SK-N-SH (cell line): ENCODE measurements around the gene RXYLT1. TPM values are rescaled to one million over a fixed set of nuclear protein-coding genes. Genes with fewer than 3 reads are reported as not detected.

ENCODE experiments used
- CTCF ChIA-PET: fragments of 300-600, 350-600 bp; formaldehyde crosslinking; extraction: SDS; loops from one replicate; lab custom pipeline; 2021; lab: Yijun Ruan, JAX
- POLR2A ChIA-PET: fragments of 350-600 bp; sonication (Branson Sonifier 250); formaldehyde crosslinking; extraction: SDS; loops from one replicate; lab custom pipeline; 2020; ENCODE audit warnings: antibody characterized with exemption, inconsistent platforms; lab: Yijun Ruan, JAX
- DNase-seq: peaks from one replicate; pipeline ENCODE4 v3.0.0; 2012
- H2AFZ ChIP-seq: fragments of 200-600 bp; sonication (generic); 2 replicates; pipeline ENCODE4 v1.8.1; 2016; ENCODE audit warnings: antibody characterized with exemption, mild to moderate bottlenecking, low read depth
- H3F3A ChIP-seq: fragments of 200-600 bp; sonication (generic); replicated peaks from 2 replicates; pipeline ENCODE3; 2016; ENCODE audit warnings: antibody characterized with exemption, mild to moderate bottlenecking; ENCODE audit not compliant: insufficient read depth
- H3K27ac ChIP-seq, 2 experiments: fragments of 200-500 bp in 1 of 2; fragments of 200-600 bp in 1 of 2; sonication (Bioruptor generic) in 1 of 2; sonication (generic), shearing (Covaris generic) in 1 of 2; 2 replicates each; pipeline versions ENCODE4 v1.5.1 to v1.6.1; 2014 to 2016; ENCODE audit warnings: low read depth in 2 of 2, inconsistent platforms in 1 of 2, low read length in 1 of 2, mild to moderate bottlenecking in 1 of 2, mixed read lengths in 1 of 2
- H3K27me3 ChIP-seq: fragments of 200-600 bp; sonication (generic), shearing (Covaris generic); 2 replicates; pipeline ENCODE4 v1.6.1; 2016; ENCODE audit warnings: mixed run types; ENCODE audit not compliant: insufficient read depth
- H3K36me3 ChIP-seq, 2 experiments: fragments of 200-500 bp in 1 of 2; fragments of 200-600 bp in 1 of 2; sonication (Bioruptor generic) in 1 of 2; sonication (generic) in 1 of 2; replicated peaks in 1 of 2; 2 replicates each; pipeline versions ENCODE3 to v1.5.1; 2014 to 2016; ENCODE audit warnings: low read length in 1 of 2, mild to moderate bottlenecking in 1 of 2; ENCODE audit not compliant: insufficient read depth in 2 of 2, control insufficient read depth in 1 of 2
- H3K4me1 ChIP-seq, 2 experiments: fragments of 200-500 bp in 1 of 2; fragments of 200-600 bp in 1 of 2; sonication (Bioruptor generic) in 1 of 2; sonication (generic), shearing (Covaris generic) in 1 of 2; 2 replicates each; pipeline versions ENCODE4 v1.5.1 to v1.6.1; 2014 to 2016; ENCODE audit warnings: low read depth in 1 of 2, low read length in 1 of 2, mixed run types in 1 of 2; ENCODE audit not compliant: insufficient read depth in 2 of 2, control insufficient read depth in 1 of 2
- H3K4me2 ChIP-seq: fragments of 200-600 bp; sonication (generic), shearing (Covaris generic); 2 replicates; pipeline ENCODE4 v1.6.1; 2017; ENCODE audit warnings: mixed run types
- H3K4me3 ChIP-seq, 2 experiments: fragments of 200-500 bp in 1 of 2; fragments of 200-600 bp in 1 of 2; sonication (Bioruptor generic) in 1 of 2; sonication (generic), shearing (Covaris generic) in 1 of 2; 2 replicates each; pipeline versions ENCODE4 v1.5.1 to v1.8.1; 2014 to 2016; ENCODE audit warnings: low read depth in 2 of 2, inconsistent platforms in 1 of 2, low read length in 1 of 2, mild to moderate bottlenecking in 1 of 2, mixed read lengths in 1 of 2, moderate library complexity in 1 of 2
- H3K79me2 ChIP-seq: fragments of 200-600 bp; sonication (generic); 2 replicates; pipeline ENCODE4 v1.8.1; 2017; ENCODE audit warnings: mild to moderate bottlenecking; ENCODE audit not compliant: insufficient read depth
- H3K9ac ChIP-seq: fragments of 200-600 bp; sonication (generic); 2 replicates; pipeline ENCODE4 v1.6.1; 2017; ENCODE audit warnings: mixed run types
- H3K9me2 ChIP-seq: fragments of 200-600 bp; sonication (generic); 2 replicates; pipeline ENCODE4 v1.6.1; 2017; ENCODE audit warnings: mixed run types
- H3K9me3 ChIP-seq: fragments of 200-600 bp; sonication (generic); 2 replicates; pipeline ENCODE4 v1.6.1; 2017; ENCODE audit warnings: mixed run types, mild to moderate bottlenecking, moderate library complexity
- H4K20me1 ChIP-seq: fragments of 200-600 bp; sonication (generic); 2 replicates; pipeline ENCODE4 v1.6.1; 2017; ENCODE audit warnings: mild to moderate bottlenecking, mixed run types; ENCODE audit not compliant: insufficient read depth
- CHD2 ChIP-seq: fragments of 150-350 bp; IDR thresholded peaks from 2 replicates; pipeline ENCODE4 v1.6.1; 2018; ENCODE audit warnings: low read length; ENCODE audit not compliant: partially characterized antibody
- EP300 ChIP-seq, 2 experiments: IDR thresholded peaks; 2 replicates each; pipeline versions ENCODE4 v1.4.0 to v1.6.1; 2012; ENCODE audit warnings: borderline replicate concordance in 1 of 2, low read depth in 1 of 2, low read length in 1 of 2
- EZH2phosphoT487 ChIP-seq: fragments of 200-600 bp; sonication (generic); IDR thresholded peaks from 2 replicates; pipeline ENCODE4 v1.6.1; 2017; ENCODE audit warnings: low read depth, mixed run types, mild to moderate bottlenecking, antibody characterized with exemption, moderate library complexity, borderline replicate concordance
- GABPA ChIP-seq: IDR thresholded peaks from 2 replicates; pipeline ENCODE4 v1.4.0; 2012; ENCODE audit warnings: low read depth, mild to moderate bottlenecking
- NRF1 ChIP-seq: IDR thresholded peaks from 2 replicates; pipeline ENCODE4 v1.6.1; 2012; ENCODE audit warnings: low read depth, mild to moderate bottlenecking, low read length
- RCOR1 ChIP-seq: fragments of 150-350 bp; IDR thresholded peaks from 2 replicates; pipeline ENCODE4 v1.6.1; 2017; ENCODE audit warnings: antibody characterized with exemption, low read length
- SIN3A ChIP-seq: IDR thresholded peaks from 2 replicates; pipeline ENCODE4 v1.6.1; 2012; ENCODE audit warnings: low read depth, mild to moderate bottlenecking, low read length, moderate library complexity, borderline replicate concordance
- SMC3 ChIP-seq: IDR thresholded peaks from 2 replicates; pipeline ENCODE4 v1.6.1; 2012; ENCODE audit warnings: low read depth, low read length, improper control_type of control experiment
- YY1 ChIP-seq: IDR thresholded peaks from 2 replicates; pipeline ENCODE4 v1.4.0; 2012; ENCODE audit warnings: low read depth, mild to moderate bottlenecking
- WGBS: methylation state at CpG from one replicate; pipeline ENCODE4 v1.1.6; 2017; ENCODE audit warnings: low lambda C conversion rate; 5-methylcytosine and 5-hydroxymethylcytosine counted together
- polyA plus RNA-seq, 3 experiments: library from polyadenylated mRNA; depleted of rRNA; stranded (reverse); fragments of >200 nt; gene quantifications; 2 replicates each; pipeline ENCODE4 v1.2.3, GENCODE V29; 2012
- TF ChIP-seq, protein P1 (sequence below): IDR thresholded peaks from 2 replicates; pipeline ENCODE4 v1.4.0; 2012; ENCODE audit warnings: low read depth

The RXYLT1 gene
- polyA plus RNA-seq, 1 of the 3 experiments (the other 2 are of a cell fraction) = 10.7 TPM

DNA sequence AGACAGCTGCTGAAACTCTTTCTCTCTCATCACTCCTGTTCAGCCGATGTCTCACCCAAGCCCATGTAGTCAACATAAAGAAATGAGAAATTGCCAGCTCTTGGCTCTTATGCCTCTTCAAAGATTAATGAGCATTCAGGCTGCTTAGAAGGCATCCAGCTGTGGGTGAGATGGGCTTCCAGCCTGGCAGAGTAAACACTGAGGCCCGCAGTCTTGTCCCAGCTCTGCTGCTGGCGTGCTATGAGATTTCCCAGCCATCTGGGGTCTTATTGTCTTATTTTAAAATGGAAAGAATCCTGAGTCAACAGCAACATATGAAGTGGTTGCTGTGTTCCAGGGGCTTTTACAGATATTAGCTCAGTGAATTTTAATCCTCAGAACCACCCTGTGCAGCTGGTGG, 12.6 kb downstream of the RXYLT1 start:
- POLR2A ChIA-PET = no interaction called here
- WGBS = 96% methylated on average over 3 of the region's 3 CpGs

DNA sequence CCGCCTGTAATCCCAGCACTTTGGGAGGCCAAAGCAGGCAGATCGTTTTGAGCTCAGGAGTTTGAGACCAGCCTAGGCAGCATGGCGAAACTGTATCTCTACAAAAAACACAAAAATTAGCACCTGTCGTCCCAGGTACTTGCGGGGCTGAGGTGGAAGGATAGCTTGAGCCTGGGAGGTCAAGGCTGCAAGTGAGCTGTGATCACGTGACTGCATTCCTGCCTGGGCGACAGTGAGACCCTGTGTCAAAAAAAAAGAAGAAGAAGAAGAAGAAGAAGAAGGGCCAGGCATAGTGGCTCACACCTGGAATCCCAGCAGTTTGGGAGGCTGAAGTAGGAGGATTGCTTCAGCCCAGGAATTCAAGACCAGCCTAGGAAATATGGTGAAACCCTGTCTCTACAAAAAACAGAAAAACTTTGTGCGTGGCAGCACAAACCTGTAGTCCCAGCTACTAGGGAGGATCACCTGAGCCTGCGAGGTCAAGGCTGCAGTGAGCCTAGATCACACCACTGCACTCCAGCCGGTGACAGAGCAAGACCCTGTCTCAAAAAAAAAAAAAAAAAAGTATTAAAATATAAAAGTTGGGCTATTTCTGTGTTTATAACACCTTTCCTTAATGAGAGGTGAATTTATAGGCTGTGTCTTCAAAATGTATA, 15.5 kb downstream of the RXYLT1 start:
- Histone ChIP-seq H3K4me3 (no peak overlapping the region), H3K9me3 (no peaks in the 10 kb centered on the region), H3K4me1 (no peaks in the 10 kb centered on the region), H3K4me2 (no peak overlapping the region), H3K9me2 (no peaks in the 10 kb centered on the region; the same call in 1 of the 2 replicates), H4K20me1 (no peaks in the 10 kb centered on the region), H3K9ac (no peak overlapping the region), H3K79me2 (no peaks in the 10 kb centered on the region), H3F3A (no peaks in the 10 kb centered on the region), H2AFZ (no peak overlapping the region), H3K36me3 (peaks cover 14 to 16% of the 10 kb centered on the region in 2 experiments), H3K27ac (no peak overlapping the region), H3K27me3 (no peaks in the 10 kb centered on the region)
- ChIA-PET POLR2A (no interaction called here), CTCF (no interaction called here)
- no peak for DNase-seq
- TF ChIP-seq YY1 (no peak), RCOR1 (no peak), SIN3A (no peak), NRF1 (no peak), EP300 (IDR thresholded peaks at IDR 0.05; ENCODE audit: borderline replicate concordance in 1 of 2, low read depth in 1 of 2, low read length in 1 of 2) (no peak)
- 93% methylated on average over 10 of the region's 10 CpGs for WGBS

More for the DNA sequence above, 12.6 kb downstream of the RXYLT1 start:
- Histone ChIP-seq H3K4me3 (no peak overlapping the region), H3K9me2 (no peaks in the 10 kb centered on the region; the same call in 1 of the 2 replicates), H3K27me3 (no peaks in the 10 kb centered on the region), H3K9ac (no peak overlapping the region), H3K79me2 (no peaks in the 10 kb centered on the region), H3K9me3 (no peaks in the 10 kb centered on the region), H3K4me1 (0 out of 4 replicates have a peak, but pooled peaks cover 0 to 3% of the 10 kb centered on the region in 2 experiments), H4K20me1 (no peaks in the 10 kb centered on the region), H3F3A (no peaks in the 10 kb centered on the region), H3K4me2 (no peak overlapping the region), H2AFZ (no peak overlapping the region), H3K27ac (no peak overlapping the region), H3K36me3 (peaks cover 26 to 31% of the 10 kb centered on the region in 2 experiments)
- DNase-seq = no peak
- TF ChIP-seq, protein P1, sequence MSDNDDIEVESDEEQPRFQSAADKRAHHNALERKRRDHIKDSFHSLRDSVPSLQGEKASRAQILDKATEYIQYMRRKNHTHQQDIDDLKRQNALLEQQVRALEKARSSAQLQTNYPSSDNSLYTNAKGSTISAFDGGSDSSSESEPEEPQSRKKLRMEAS = no peak
- TF ChIP-seq CHD2 (no peak), SMC3 (no peak)
- CTCF ChIA-PET = interaction anchor here (2.6 kb wide), 1 partner anchor 10 kb away, joined by 15 read pairs; no protein-coding TSS in a partner anchor

DNA sequence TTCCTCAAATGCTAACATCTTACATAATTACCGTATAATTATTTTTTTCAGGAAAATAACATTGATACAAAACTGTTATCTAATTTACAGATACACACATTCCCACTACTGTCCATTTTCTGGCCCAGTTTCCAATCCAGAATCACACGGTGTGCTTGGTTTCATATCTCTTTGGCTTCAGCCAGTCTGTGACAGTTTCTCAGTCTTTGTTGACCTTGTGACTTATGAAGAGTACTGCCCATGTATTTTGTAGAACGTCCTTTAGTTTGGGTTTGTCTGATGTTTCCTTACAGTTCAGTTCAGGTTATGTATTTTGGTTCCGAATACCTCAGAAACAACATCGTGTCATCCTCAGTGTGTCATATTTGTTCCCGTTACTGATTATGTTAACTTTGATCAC, 16.2 kb downstream of the RXYLT1 start:
- Histone ChIP-seq H3K4me1 (no peaks in the 10 kb centered on the region), H3K79me2 (no peaks in the 10 kb centered on the region), H3K27me3 (no peaks in the 10 kb centered on the region)
- POLR2A ChIA-PET = no interaction called here
- no peak for TF ChIP-seq GABPA
- TF ChIP-seq EZH2phosphoT487 = no peak
- TF ChIP-seq, all 33 proteins: peak for 0
- H3K9me3 ChIP-seq = no peaks in the 10 kb centered on the region
- H4K20me1 ChIP-seq = no peaks in the 10 kb centered on the region
- H3K4me2 ChIP-seq = no peak overlapping the region
- H3K9ac ChIP-seq = no peak overlapping the region
- H2AFZ ChIP-seq = no peak overlapping the region
- H3K36me3 ChIP-seq = peaks cover 8 to 11% of the 10 kb centered on the region in 2 experiments
- H3F3A ChIP-seq = no peaks in the 10 kb centered on the region
- H3K9me2 ChIP-seq = no peaks in the 10 kb centered on the region; the same call in 1 of the 2 replicates
- CTCF ChIA-PET = no interaction called here
- no peak overlapping the region for H3K4me3 ChIP-seq
- H3K27ac ChIP-seq = no peak overlapping the region
- 94% methylated on average over 6 of the region's 6 CpGs for WGBS
- no peak for DNase-seq
